Measurements from ENCODE around the gene MAGI1. TPM values are rescaled to one million over a fixed set of nuclear protein-coding genes. Genes with fewer than 3 reads are reported as not detected.

The MAGI1 gene
- total and polyA plus RNA-seq, 2 donors (not counting 1 experiment from before 2014, with no cell fraction given) = 15.7 to 23.7 TPM

DNA sequence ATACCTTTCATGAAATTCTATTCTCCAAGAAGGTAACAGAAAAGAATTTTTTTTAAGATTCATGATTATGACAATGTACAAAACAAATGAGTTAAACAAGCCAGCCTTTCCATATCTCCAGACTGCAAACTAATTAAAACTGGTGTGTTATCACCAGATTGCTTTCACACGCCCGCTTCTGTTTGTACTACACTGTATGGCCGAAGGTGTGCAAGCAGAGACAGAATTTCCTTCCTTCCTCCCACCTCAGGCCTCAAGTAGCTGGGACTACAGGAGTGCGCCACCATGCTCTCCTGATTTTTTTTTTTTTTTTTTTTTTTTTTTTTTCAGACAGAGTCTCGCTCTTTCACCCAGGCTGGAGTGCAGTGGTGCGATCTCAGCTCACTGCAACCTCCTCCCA lies 400.4 kb downstream of the MAGI1 start:
- Histone ChIP-seq H2AFZ (ENCODE audit: low read length) (no peak overlapping the region), H3K79me2 (ENCODE audit: control insufficient read depth, insufficient read depth, low read length) (no peaks in the 10 kb centered on the region), H3K4me2 (ENCODE audit: extremely low read depth, insufficient read depth, low read length) (no peak overlapping the region), H3K36me3 (ENCODE audit: control insufficient read depth, insufficient read depth, low read length) (no peaks in the 10 kb centered on the region), H3K27me3 (ENCODE audit: control insufficient read depth, insufficient read depth, low read length) (no peaks in the 10 kb centered on the region), H4K20me1 (ENCODE audit: control insufficient read depth, extremely low read depth, insufficient read depth, low read length) (no peaks in the 10 kb centered on the region), H3K9ac (ENCODE audit: insufficient read depth, low read length) (no peak overlapping the region), H3K9me3 (ENCODE audit: control insufficient read depth, insufficient read depth, low read depth, low read length) (no peaks in the 10 kb centered on the region), H3K4me1 (ENCODE audit: control insufficient read depth, extremely low read depth, insufficient read depth, low read length) (no peaks in the 10 kb centered on the region), H3K4me3 (replicated peaks in 1 of 4; ENCODE audit: control extremely low read depth in 1 of 4, insufficient read depth in 1 of 4, low read depth in 3 of 4, low read length in 4 of 4) (no peak overlapping the region), H3K27ac (ENCODE audit: insufficient read depth, low read length) (no peak overlapping the region)
- DNase-seq (ENCODE audit: low read depth in 2 of 2) = no peak
- TF ChIP-seq, protein P1, sequence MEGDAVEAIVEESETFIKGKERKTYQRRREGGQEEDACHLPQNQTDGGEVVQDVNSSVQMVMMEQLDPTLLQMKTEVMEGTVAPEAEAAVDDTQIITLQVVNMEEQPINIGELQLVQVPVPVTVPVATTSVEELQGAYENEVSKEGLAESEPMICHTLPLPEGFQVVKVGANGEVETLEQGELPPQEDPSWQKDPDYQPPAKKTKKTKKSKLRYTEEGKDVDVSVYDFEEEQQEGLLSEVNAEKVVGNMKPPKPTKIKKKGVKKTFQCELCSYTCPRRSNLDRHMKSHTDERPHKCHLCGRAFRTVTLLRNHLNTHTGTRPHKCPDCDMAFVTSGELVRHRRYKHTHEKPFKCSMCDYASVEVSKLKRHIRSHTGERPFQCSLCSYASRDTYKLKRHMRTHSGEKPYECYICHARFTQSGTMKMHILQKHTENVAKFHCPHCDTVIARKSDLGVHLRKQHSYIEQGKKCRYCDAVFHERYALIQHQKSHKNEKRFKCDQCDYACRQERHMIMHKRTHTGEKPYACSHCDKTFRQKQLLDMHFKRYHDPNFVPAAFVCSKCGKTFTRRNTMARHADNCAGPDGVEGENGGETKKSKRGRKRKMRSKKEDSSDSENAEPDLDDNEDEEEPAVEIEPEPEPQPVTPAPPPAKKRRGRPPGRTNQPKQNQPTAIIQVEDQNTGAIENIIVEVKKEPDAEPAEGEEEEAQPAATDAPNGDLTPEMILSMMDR (conservative IDR thresholded peaks at IDR 0.05 in 1 of 2, IDR thresholded peaks at IDR 0.05 in 1 of 2; ENCODE audit: low read depth in 1 of 2, low read length in 2 of 2) = no peak

DNA sequence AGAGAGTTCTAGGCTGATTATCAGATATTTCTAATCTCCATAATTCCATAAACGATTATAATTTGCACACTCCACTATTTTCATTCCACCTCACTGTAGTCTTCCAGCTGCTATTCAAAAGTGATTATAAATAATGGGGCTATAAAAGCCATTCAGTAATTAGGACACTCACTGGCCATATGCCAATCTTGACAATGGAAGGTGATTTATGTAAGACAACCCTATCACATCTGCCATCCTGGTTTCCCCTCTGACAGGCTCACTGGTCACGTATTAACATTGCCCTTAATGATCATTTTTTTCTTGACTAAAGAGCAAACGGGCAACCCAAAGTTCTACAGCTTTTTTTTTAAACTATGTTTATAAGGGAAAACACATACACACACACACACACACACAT lies 402.4 kb downstream of the MAGI1 start:
- no peak overlapping the region for H3K4me2 ChIP-seq (ENCODE audit: extremely low read depth, insufficient read depth, low read length)
- no peak for DNase-seq (ENCODE audit: low read depth in 2 of 2)
- H3K36me3 ChIP-seq (ENCODE audit: control insufficient read depth, insufficient read depth, low read length) = no peaks in the 10 kb centered on the region
- TF ChIP-seq, protein P1 (conservative IDR thresholded peaks at IDR 0.05 in 1 of 2, IDR thresholded peaks at IDR 0.05 in 1 of 2; ENCODE audit: low read depth in 1 of 2, low read length in 2 of 2) = no peak
- no peak for TF ChIP-seq EZH2 (IDR thresholded peaks at IDR 0.05; ENCODE audit: low read length, missing control alignments)
- no peak overlapping the region for H3K4me3 ChIP-seq (replicated peaks in 1 of 4; ENCODE audit: control extremely low read depth in 1 of 4, insufficient read depth in 1 of 4, low read depth in 3 of 4, low read length in 4 of 4)
- no peak overlapping the region for H3K27ac ChIP-seq (ENCODE audit: insufficient read depth, low read length)
- H3K9ac ChIP-seq (ENCODE audit: insufficient read depth, low read length) = no peak overlapping the region
- H3K4me1 ChIP-seq (ENCODE audit: control insufficient read depth, extremely low read depth, insufficient read depth, low read length) = no peaks in the 10 kb centered on the region
- H2AFZ ChIP-seq (ENCODE audit: low read length) = no peak overlapping the region
- no peaks in the 10 kb centered on the region for H3K27me3 ChIP-seq (ENCODE audit: control insufficient read depth, insufficient read depth, low read length)
- H3K79me2 ChIP-seq (ENCODE audit: control insufficient read depth, insufficient read depth, low read length) = no peaks in the 10 kb centered on the region
- no peaks in the 10 kb centered on the region for H3K9me3 ChIP-seq (ENCODE audit: control insufficient read depth, insufficient read depth, low read depth, low read length)
- H4K20me1 ChIP-seq (ENCODE audit: control insufficient read depth, extremely low read depth, insufficient read depth, low read length) = no peaks in the 10 kb centered on the region

DNA sequence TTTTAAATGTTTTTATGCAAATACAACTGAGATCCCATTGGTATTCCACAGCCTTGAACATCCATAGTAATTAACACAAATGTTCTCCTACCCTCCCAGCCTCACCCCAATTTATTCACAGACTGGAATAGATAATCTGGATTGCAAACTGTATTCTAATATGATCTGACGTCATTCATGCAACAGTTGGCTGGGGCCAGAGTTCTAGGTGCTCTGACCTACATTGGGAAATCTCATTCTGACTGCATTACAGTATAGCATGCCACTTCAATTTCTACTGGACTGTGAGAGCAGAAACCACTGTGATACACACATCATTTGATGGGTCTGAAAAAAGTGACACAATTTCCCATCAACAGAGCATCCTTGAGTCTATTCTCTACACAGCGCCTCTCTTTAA lies 403.1 kb downstream of the MAGI1 start:
- H3K36me3 ChIP-seq (ENCODE audit: control insufficient read depth, insufficient read depth, low read length) = no peaks in the 10 kb centered on the region
- no peaks in the 10 kb centered on the region for H3K27me3 ChIP-seq (ENCODE audit: control insufficient read depth, insufficient read depth, low read length)
- no peak overlapping the region for H3K4me3 ChIP-seq (replicated peaks in 1 of 4; ENCODE audit: control extremely low read depth in 1 of 4, insufficient read depth in 1 of 4, low read depth in 3 of 4, low read length in 4 of 4)
- TF ChIP-seq, protein P1 (conservative IDR thresholded peaks at IDR 0.05 in 1 of 2, IDR thresholded peaks at IDR 0.05 in 1 of 2; ENCODE audit: low read depth in 1 of 2, low read length in 2 of 2) = no peak
- no peak for TF ChIP-seq EZH2 (IDR thresholded peaks at IDR 0.05; ENCODE audit: low read length, missing control alignments)
- H3K9me3 ChIP-seq (ENCODE audit: control insufficient read depth, insufficient read depth, low read depth, low read length) = no peaks in the 10 kb centered on the region
- no peaks in the 10 kb centered on the region for H4K20me1 ChIP-seq (ENCODE audit: control insufficient read depth, extremely low read depth, insufficient read depth, low read length)
- no peaks in the 10 kb centered on the region for H3K79me2 ChIP-seq (ENCODE audit: control insufficient read depth, insufficient read depth, low read length)
- no peak overlapping the region for H3K4me2 ChIP-seq (ENCODE audit: extremely low read depth, insufficient read depth, low read length)
- H3K9ac ChIP-seq (ENCODE audit: insufficient read depth, low read length) = no peak overlapping the region
- H3K27ac ChIP-seq (ENCODE audit: insufficient read depth, low read length) = no peak overlapping the region
- H2AFZ ChIP-seq (ENCODE audit: low read length) = no peak overlapping the region
- no peaks in the 10 kb centered on the region for H3K4me1 ChIP-seq (ENCODE audit: control insufficient read depth, extremely low read depth, insufficient read depth, low read length)
- no peak for DNase-seq (ENCODE audit: low read depth in 2 of 2)
